ENCODE results near the gene CLSTN2.

GRCh38 chr3:140236836-140237501, 302.0 kb downstream of the CLSTN2 start:
- no peak for TF ChIP-seq EZH2 (IDR thresholded peaks at IDR 0.05; ENCODE audit: borderline replicate concordance, low read length)
- no peak for TF ChIP-seq CTCF (conservative IDR thresholded peaks at IDR 0.05 in 1 of 2, IDR thresholded peaks at IDR 0.05 in 1 of 2; ENCODE audit: extremely low read depth in 1 of 2, insufficient read depth in 1 of 2, low read depth in 1 of 2, low read length in 2 of 2)
